Left lobe of liver (tissue), 2 donors: ENCODE results near the gene LAMP1. TPM values are rescaled to one million over a fixed set of nuclear protein-coding genes. Genes with fewer than 3 reads are reported as not detected.
"Not testable (repeated sequence)": the region's sequence is repeated elsewhere in the genome, so short reads cannot be mapped to it uniquely, and the experiment has no call there.

Experiments used
- ATAC-seq: fragments of 200-7000 bp; cut with Tn5 transposase; one replicate; pipeline ENCODE4 v1.9.1; 2020; ENCODE audit warnings: mild to moderate bottlenecking, moderate library complexity
- DNase-seq: peaks from one replicate; pipeline ENCODE4 v3.0.0-alpha.2; 2020; ENCODE audit warnings: low spot score
- total RNA-seq: library from RNA; stranded (reverse); gene quantifications from one replicate; pipeline ENCODE4 v1.2.1, GENCODE V29; 2021
- donor health status: DM: no; HTN: no; CAD: no; lungs with moderate emphysema.
- donor health status: DM: no; HTN: yes; CAD: no.

LAMP1 gene
- total RNA-seq, 1 donor from 2014 or later, result 217 TPM

- DNase-seq, result no peak
- ATAC-seq, result no peak
These were observed 58.0 kb downstream of the LAMP1 start for GRCh38 chr13:113354831-113355610.

- no peak for DNase-seq
- ATAC-seq, result no peak
These were observed 58.6 kb downstream of the LAMP1 start for GRCh38 chr13:113355621-113356020.

GRCh38 chr13:113356596-113356995 is 59.6 kb downstream of the LAMP1 start:
- no peak for DNase-seq
- ATAC-seq, result no peak

GRCh38 chr13:113357529-113357928 is 60.5 kb downstream of the LAMP1 start:
- ATAC-seq (no peak), DNase-seq (no peak)

- ATAC-seq, result no peak
These were observed 61.7 kb downstream of the LAMP1 start for GRCh38 chr13:113358653-113359190.

GRCh38 chr13:113359571-113359970 is 62.5 kb downstream of the LAMP1 start:
- no peak for ATAC-seq
- no peak for DNase-seq

More at GRCh38 chr13:113358653-113359190, 61.7 kb downstream of the LAMP1 start:
- no peak for DNase-seq

- DNase-seq, result peak; percentile 40
These were observed 63.4 kb downstream of the LAMP1 start for GRCh38 chr13:113360446-113360845.

GRCh38 chr13:113361406-113361805 is 64.4 kb downstream of the LAMP1 start:
- ATAC-seq, result no peak
- DNase-seq, result peak; percentile 14

More at GRCh38 chr13:113360446-113360845, 63.4 kb downstream of the LAMP1 start:
- ATAC-seq, result no peak

- DNase-seq (peak; percentile 55), ATAC-seq (no peak)
These were observed 67.4 kb downstream of the LAMP1 start for GRCh38 chr13:113364311-113364889.

- DNase-seq (peak; percentile 49), ATAC-seq (no peak)
These were observed 68.0 kb downstream of the LAMP1 start for GRCh38 chr13:113364901-113365582.

GRCh38 chr13:113365583-113365970 is 68.5 kb downstream of the LAMP1 start:
- ATAC-seq (no peak), DNase-seq (no peak)

- DNase-seq (peak; percentile 43), ATAC-seq (no peak)
These were observed 69.0 kb downstream of the LAMP1 start for GRCh38 chr13:113365971-113366588.

- DNase-seq (peak; percentile 35), ATAC-seq (no peak)
These were observed 70.1 kb downstream of the LAMP1 start for GRCh38 chr13:113367020-113367560.

- DNase-seq (peak; percentile 36), ATAC-seq (no peak)
These were observed 70.7 kb downstream of the LAMP1 start for GRCh38 chr13:113367771-113368170.

GRCh38 chr13:113368353-113368752 is 71.3 kb downstream of the LAMP1 start:
- DNase-seq, result peak; percentile 18
- not testable (repeated sequence) for ATAC-seq

GRCh38 chr13:113369189-113369588 is 72.2 kb downstream of the LAMP1 start:
- DNase-seq, result peak; percentile 40
- ATAC-seq, result no peak

- ATAC-seq (no peak), DNase-seq (peak; percentile 37)
These were observed 72.8 kb downstream of the LAMP1 start for GRCh38 chr13:113369881-113370280.

GRCh38 chr13:113371061-113371460 is 74.0 kb downstream of the LAMP1 start:
- ATAC-seq (no peak), DNase-seq (peak; percentile 37)

GRCh38 chr13:113371701-113372100 is 74.7 kb downstream of the LAMP1 start:
- peak; percentile 37 for DNase-seq
- ATAC-seq, result not testable (repeated sequence)
